ENCODE measurements around the gene PRR36. TPM values are rescaled to one million over a fixed set of nuclear protein-coding genes. Genes with fewer than 3 reads are reported as not detected.

Gene PRR36
- polyA plus RNA-seq, 3 donors: 4.2 to 4.5 (median 4.3) TPM

DNA sequence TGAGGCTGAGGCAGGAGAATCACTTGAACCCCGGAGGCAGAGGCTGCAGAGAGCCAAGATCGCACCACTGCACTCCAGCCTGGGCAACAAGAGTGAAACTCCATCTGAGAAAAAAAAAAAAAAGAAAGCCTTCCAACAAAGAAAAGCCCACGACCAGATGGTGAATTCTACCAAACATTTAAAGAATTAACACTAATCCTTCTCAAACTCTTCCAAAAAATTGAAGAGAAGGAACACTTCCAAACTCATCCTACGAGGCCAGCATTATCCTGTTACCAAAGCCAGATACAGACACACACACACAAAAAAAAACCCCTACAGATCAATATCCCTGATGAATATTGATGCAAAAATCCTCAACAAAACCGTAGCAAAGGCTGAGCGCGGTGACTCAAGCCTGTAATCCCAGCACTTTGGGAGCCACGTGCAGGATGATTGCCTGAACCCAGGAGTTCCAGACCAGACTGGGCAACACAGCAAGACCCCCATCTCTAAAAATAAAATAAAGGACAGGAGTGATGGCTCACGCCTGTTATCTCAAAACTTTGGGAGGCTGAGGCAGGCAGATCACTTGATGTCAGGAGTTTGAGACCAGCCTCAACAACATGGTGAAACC, 50.4 kb downstream of the PRR36 start:
- DNase-seq (ENCODE audit: low read depth in 3 of 3, low spot score in 2 of 3): no peak

DNA sequence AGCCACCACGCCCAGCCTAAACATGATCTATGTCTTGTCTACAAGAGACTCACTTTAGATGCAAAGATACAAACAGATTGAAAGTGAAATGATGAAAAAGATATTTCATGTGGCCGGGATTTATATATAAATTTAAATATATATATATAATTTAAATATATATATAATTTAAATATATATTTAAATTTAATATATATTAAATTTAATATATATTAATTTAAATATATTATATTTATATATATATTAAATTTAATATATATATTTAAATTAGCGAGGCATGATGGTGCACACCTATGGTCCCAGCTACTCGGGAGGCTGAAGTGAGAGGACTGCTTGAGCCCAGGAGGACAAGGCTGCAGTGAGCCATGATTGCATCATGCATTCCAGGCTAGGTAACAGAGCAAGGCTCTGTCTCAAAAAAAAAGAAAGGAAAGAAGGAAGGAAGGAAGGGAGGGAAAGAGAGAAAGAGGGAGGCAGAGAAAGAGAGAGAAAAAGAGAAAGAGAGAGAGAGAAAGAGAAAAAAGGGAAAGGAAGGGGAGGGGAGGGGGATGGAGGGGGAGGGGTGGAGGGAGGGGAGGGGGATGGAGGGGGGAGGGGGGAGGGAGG, 51.2 kb downstream of the PRR36 start:
- DNase-seq (ENCODE audit: low read depth in 3 of 3, low spot score in 2 of 3): no peak

DNA sequence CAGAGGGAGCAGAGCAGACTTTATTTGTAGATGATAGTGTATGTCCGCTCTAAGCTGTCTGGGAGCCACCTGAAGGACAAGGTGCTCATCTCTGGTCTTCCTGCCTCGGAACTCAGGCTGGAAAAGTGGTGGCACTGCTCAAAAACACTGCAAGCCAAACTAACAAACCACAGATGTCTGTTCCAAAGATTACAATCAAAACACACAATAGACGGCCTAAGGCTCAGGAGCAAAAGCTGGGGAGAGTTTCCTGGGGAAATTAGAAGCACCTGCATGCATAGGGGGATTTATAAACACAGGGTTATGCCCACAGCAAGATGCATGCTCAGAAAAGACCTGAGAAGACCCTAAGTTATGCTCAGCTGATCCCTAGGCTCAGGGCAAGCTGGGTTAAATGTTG, 53.6 kb downstream of the PRR36 start:
- DNase-seq (ENCODE audit: low read depth in 3 of 3, low spot score in 2 of 3): no peak

DNA sequence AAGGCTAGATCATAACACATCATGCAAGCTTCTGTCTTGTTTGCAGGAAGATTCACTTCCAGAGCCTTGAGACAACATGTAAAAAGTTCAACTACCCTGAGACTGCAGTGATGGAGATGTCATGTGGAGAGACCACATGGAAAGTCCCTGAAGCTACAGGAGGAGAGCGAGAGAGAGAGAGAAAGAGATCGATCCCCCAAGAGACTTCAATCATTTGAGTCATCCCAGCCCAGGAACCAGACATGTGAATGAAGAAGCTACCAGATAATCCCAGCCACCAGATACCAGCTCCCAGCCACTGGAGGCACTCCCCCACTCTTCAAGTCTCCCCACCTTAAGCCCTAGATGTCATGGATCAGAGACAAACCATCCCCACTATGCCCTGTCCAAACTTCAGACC, 54.9 kb downstream of the PRR36 start:
- no peak for DNase-seq (ENCODE audit: low read depth in 3 of 3, low spot score in 2 of 3)

DNA sequence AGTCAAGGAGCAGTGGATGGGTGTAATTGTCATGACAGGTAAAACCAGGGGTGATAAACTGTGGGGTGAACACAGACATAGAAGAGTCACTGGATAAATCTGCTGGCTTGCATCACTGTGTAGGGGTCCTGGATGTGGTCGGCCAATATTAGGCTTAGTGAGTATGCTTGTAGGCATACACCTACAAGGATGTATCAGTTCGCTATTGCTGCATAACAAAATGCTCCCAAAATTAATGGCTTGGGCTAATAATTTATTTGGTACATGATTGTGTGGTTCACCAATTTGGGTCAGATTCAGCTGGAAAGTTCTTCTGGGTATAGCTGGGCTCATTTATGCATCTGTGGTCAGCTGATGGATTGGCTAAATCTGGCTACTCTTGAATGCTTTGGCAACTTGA, 55.4 kb downstream of the PRR36 start:
- DNase-seq (ENCODE audit: low read depth in 3 of 3, low spot score in 2 of 3): no peak

Other genes starting within 250 kb of the PRR36 start
- 10 to 100 TPM; 30.3 to 35.7 (median 30.9) TPM for gene XAB2, start 244.8 kb downstream of the PRR36 start, polyA plus RNA-seq (ENCODE audit: insufficient read length in 3 of 3)
- gene PET100, start 244.6 kb downstream of the PRR36 start, polyA plus RNA-seq (ENCODE audit: insufficient read length in 3 of 3): 100 to 1,000 TPM; 114 to 139 (median 125) TPM
- under 1 TPM; 0.58 to 0.83 (median 0.62) TPM for gene PCP2, start 240.7 kb downstream of the PRR36 start, polyA plus RNA-seq (ENCODE audit: insufficient read length in 3 of 3)
- gene STXBP2, start 237.3 kb downstream of the PRR36 start, polyA plus RNA-seq (ENCODE audit: insufficient read length in 3 of 3): 10 to 100 TPM; 60.0 to 69.0 (median 61.0) TPM
- 1 to 10 TPM in 2 of 3 donors, under 1 TPM in 1; 0.64 to 1.5 (median 1.3) TPM for gene RETN, start 205.3 kb downstream of the PRR36 start, polyA plus RNA-seq (ENCODE audit: insufficient read length in 3 of 3)
- under 1 TPM in 2 of 3 donors, not detected in 1; 0.10 to 0.44 TPM for gene MCEMP1, start 197.3 kb downstream of the PRR36 start, polyA plus RNA-seq (ENCODE audit: insufficient read length in 3 of 3)
- gene TRAPPC5, start 193.6 kb downstream of the PRR36 start, polyA plus RNA-seq (ENCODE audit: insufficient read length in 3 of 3): 10 to 100 TPM; 39.8 to 49.0 (median 46.4) TPM
- gene FCER2, start 172.3 kb downstream of the PRR36 start, polyA plus RNA-seq (ENCODE audit: insufficient read length in 3 of 3): under 1 TPM in 1 of 3 donors, not detected in 2; 0.22 TPM
- not detected for gene CLEC4G, start 142.3 kb downstream of the PRR36 start, polyA plus RNA-seq (ENCODE audit: insufficient read length in 3 of 3)
- gene CD209, start 126.9 kb downstream of the PRR36 start, polyA plus RNA-seq (ENCODE audit: insufficient read length in 3 of 3): 1 to 10 TPM in 2 of 3 donors, under 1 TPM in 1; 0.94 to 1.4 (median 1.3) TPM
- 1 to 10 TPM; 2.0 to 4.2 (median 2.1) TPM for gene CLEC4M, start 111.1 kb downstream of the PRR36 start, polyA plus RNA-seq (ENCODE audit: insufficient read length in 3 of 3)
- gene EVI5L, start 44.2 kb downstream of the PRR36 start, polyA plus RNA-seq (ENCODE audit: insufficient read length in 3 of 3): 10 to 100 TPM; 14.1 to 17.9 (median 15.5) TPM
- gene LRRC8E, start 14.1 kb upstream of the PRR36 start, polyA plus RNA-seq (ENCODE audit: insufficient read length in 3 of 3): 1 to 10 TPM; 1.9 to 2.4 (median 2.3) TPM
- 10 to 100 TPM; 21.5 to 27.5 (median 27.0) TPM for gene MAP2K7, start 29.5 kb upstream of the PRR36 start, polyA plus RNA-seq (ENCODE audit: insufficient read length in 3 of 3)
- under 1 TPM; 0.12 to 0.45 (median 0.32) TPM for gene TGFBR3L, start 40.4 kb upstream of the PRR36 start, polyA plus RNA-seq (ENCODE audit: insufficient read length in 3 of 3)
- gene SNAPC2, start 45.9 kb upstream of the PRR36 start, polyA plus RNA-seq (ENCODE audit: insufficient read length in 3 of 3): 10 to 100 TPM; 11.3 to 13.3 (median 12.4) TPM
- gene CTXN1, start 51.7 kb upstream of the PRR36 start, polyA plus RNA-seq (ENCODE audit: insufficient read length in 3 of 3): 10 to 100 TPM in 2 of 3 donors, 1 to 10 TPM in 1; 10.0 to 16.1 (median 11.5) TPM
- 10 to 100 TPM; 34.3 to 38.2 (median 38.1) TPM for gene TIMM44, start 69.3 kb upstream of the PRR36 start, polyA plus RNA-seq (ENCODE audit: insufficient read length in 3 of 3)
- 10 to 100 TPM; 75.1 to 92.8 (median 81.6) TPM for gene ELAVL1, start 131.3 kb upstream of the PRR36 start, polyA plus RNA-seq (ENCODE audit: insufficient read length in 3 of 3)
- gene CCL25, start 178.4 kb upstream of the PRR36 start, polyA plus RNA-seq (ENCODE audit: insufficient read length in 3 of 3): under 1 TPM in 2 of 3 donors, not detected in 1; 0.22 to 0.24 TPM

All from right renal cortex interstitium (tissue), 3 donors.